Neutrophil (primary cell): ENCODE results near the gene CDON.

Experiments
- H3K27ac ChIP-seq: fragments of 200-600 bp; sonication (generic); 2 replicates; pipeline ENCODE4 v1.5.1; 2016; ENCODE audit warnings: mild to moderate bottlenecking, moderate library complexity
- H3K27me3 ChIP-seq: fragments of 200-600 bp; sonication (generic); 2 replicates; pipeline ENCODE4 v1.6.0; 2016; ENCODE audit warnings: mild to moderate bottlenecking
- H3K36me3 ChIP-seq: fragments of 200-600 bp; sonication (generic); 2 replicates; pipeline ENCODE4 v1.5.1; 2017
- H3K4me1 ChIP-seq, 2 experiments: fragments of 200-600 bp in 1 of 2; sonication (generic) in 1 of 2; 1 replicate in 1 of 2; 2 replicates in 1 of 2; pipeline versions ENCODE4 v1.5.1 to v1.6.1; 2013 to 2016; ENCODE audit warnings: low read depth in 1 of 2, low read length in 1 of 2, mild to moderate bottlenecking in 1 of 2, moderate library complexity in 1 of 2; ENCODE audit not compliant: control insufficient read depth in 1 of 2, insufficient read depth in 1 of 2
- H3K4me3 ChIP-seq, 2 experiments: fragments of 200-600 bp in 1 of 2; sonication (generic) in 1 of 2; 1 replicate in 1 of 2; 2 replicates in 1 of 2; pipeline ENCODE4 v1.5.1; 2013 to 2016; ENCODE audit warnings: low read depth in 1 of 2, low read length in 1 of 2, mild to moderate bottlenecking in 1 of 2, moderate library complexity in 1 of 2
- H3K9me3 ChIP-seq: fragments of 200-600 bp; sonication (generic); 2 replicates; pipeline ENCODE4 v1.5.1; 2016
- TF ChIP-seq, protein P1 (sequence below): fragments of 200-600 bp; sonication (generic); IDR thresholded peaks from 2 replicates; pipeline ENCODE4 v1.5.1; 2016; ENCODE audit warnings: antibody characterized with exemption

Gene CDON

DNA sequence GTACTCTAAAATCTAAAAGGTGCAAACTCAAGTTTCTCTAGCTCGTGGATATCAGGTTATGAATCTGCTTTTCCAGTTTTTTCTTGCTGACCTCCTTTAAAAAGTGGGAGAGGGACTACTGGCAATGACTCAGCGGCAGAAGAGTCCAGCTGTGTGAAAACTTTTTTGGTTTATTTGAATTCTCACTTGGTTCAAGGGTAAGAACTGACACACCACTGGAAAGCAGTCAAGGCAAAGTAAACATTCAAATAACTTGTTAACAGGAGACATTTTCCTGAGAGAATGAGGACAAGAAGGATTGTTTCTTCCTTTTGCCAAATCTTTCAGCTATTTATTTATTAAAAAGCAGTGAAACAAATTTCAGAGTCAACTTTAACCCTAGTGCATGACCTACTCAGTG, 36.1 kb downstream of the CDON start:
- H3K9me3 ChIP-seq: no peaks in the 10 kb centered on the region
- no peak overlapping the region for H3K4me3 ChIP-seq
- H3K27ac ChIP-seq: no peak overlapping the region
- H3K27me3 ChIP-seq: peaks cover 41% of the 10 kb centered on the region
- TF ChIP-seq, protein P1, sequence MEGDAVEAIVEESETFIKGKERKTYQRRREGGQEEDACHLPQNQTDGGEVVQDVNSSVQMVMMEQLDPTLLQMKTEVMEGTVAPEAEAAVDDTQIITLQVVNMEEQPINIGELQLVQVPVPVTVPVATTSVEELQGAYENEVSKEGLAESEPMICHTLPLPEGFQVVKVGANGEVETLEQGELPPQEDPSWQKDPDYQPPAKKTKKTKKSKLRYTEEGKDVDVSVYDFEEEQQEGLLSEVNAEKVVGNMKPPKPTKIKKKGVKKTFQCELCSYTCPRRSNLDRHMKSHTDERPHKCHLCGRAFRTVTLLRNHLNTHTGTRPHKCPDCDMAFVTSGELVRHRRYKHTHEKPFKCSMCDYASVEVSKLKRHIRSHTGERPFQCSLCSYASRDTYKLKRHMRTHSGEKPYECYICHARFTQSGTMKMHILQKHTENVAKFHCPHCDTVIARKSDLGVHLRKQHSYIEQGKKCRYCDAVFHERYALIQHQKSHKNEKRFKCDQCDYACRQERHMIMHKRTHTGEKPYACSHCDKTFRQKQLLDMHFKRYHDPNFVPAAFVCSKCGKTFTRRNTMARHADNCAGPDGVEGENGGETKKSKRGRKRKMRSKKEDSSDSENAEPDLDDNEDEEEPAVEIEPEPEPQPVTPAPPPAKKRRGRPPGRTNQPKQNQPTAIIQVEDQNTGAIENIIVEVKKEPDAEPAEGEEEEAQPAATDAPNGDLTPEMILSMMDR: no peak
- H3K4me1 ChIP-seq: no peaks in the 10 kb centered on the region
- H3K36me3 ChIP-seq: no peaks in the 10 kb centered on the region

DNA sequence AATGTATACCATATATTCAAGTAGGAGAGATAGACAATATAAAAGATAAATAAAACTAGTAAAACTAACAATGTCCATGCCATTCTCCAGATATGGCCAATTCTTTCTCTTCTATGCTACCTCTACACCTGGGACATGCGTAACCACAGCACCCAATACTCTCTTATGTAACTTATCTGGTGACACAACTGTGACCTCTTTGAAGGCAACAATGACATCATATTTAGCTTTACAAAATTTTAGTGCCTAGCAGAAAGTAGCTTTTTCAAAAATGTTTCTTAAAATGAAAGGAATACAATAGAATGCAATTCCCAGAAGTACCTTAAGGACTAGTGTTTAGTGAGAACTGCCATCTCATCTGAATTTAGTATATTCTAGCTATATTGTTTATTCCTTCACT, 36.8 kb downstream of the CDON start:
- Histone ChIP-seq H3K9me3 (no peaks in the 10 kb centered on the region), H3K36me3 (no peaks in the 10 kb centered on the region), H3K4me3 (no peak overlapping the region), H3K4me1 (no peaks in the 10 kb centered on the region), H3K27ac (no peak overlapping the region), H3K27me3 (peaks cover 34% of the 10 kb centered on the region)
- TF ChIP-seq, protein P1: no peak

DNA sequence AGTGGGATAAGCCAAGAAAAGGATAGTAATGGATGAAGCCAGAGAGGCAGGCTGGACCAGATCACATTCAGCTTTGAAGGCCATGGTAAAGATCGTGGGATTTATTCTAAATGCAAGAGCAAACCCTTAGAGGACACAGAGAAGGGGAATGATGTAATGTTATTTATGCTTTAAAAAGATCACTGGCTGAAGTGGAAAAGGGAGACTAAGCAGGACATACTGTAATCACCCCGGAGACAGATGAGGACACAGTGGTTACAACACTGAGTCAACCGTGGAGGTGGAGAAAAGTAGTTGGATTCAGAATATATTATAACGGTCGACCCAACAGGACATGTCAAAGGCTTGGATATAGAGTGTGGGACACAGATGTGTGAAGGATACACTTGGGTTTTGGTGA, 38.5 kb downstream of the CDON start:
- TF ChIP-seq, protein P1: no peak
- peaks cover 21% of the 10 kb centered on the region for H3K27me3 ChIP-seq
- H3K36me3 ChIP-seq: no peaks in the 10 kb centered on the region
- H3K27ac ChIP-seq: no peak overlapping the region
- no peaks in the 10 kb centered on the region for H3K4me1 ChIP-seq
- H3K4me3 ChIP-seq: no peak overlapping the region
- no peaks in the 10 kb centered on the region for H3K9me3 ChIP-seq

DNA sequence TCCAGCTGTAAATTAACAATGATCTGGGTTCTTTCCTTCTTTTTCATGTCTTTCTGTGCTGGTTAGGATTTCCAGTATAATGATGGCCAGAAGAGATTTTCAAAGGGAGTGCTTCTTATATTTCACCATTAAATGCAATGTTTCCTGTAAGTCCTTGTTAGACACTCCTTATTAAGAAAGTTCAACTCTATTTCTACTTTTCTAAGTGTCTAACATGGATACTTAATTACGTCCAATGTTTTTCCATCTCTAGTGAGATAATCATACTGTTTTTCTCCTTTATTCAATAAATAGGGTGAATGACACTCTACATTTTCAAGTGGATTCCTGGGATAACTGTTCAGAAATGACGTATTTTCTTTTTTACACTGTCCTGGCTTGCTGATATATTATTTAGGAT, 49.8 kb downstream of the CDON start:
- Histone ChIP-seq H3K27me3 (peaks cover 10% of the 10 kb centered on the region), H3K4me3 (no peak overlapping the region), H3K4me1 (no peaks in the 10 kb centered on the region), H3K27ac (no peak overlapping the region), H3K36me3 (no peaks in the 10 kb centered on the region), H3K9me3 (no peaks in the 10 kb centered on the region)
- TF ChIP-seq, protein P1: no peak

DNA sequence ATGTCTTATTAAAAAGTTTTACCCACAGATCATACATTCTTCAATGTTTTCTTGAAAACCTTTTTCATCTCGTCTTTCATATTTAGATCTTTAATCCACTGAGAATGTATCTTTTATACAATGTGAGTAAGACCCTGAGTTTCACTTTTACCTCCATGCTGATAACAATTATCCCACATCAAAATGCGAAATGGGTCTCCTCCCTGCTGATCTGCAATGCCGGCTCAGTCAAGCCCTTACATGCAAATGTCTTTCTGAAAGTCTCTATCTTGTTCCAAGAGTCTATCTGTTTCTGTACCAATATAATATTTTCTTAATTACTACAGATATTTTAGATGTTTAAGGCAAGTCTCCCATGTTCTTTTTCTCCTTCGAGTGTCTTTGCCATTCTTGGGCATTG, 50.9 kb downstream of the CDON start:
- no peaks in the 10 kb centered on the region for H3K9me3 ChIP-seq
- TF ChIP-seq, protein P1: no peak
- H3K4me1 ChIP-seq: no peaks in the 10 kb centered on the region
- no peak overlapping the region for H3K4me3 ChIP-seq
- H3K36me3 ChIP-seq: no peaks in the 10 kb centered on the region
- H3K27me3 ChIP-seq: peaks cover 10% of the 10 kb centered on the region
- no peak overlapping the region for H3K27ac ChIP-seq

DNA sequence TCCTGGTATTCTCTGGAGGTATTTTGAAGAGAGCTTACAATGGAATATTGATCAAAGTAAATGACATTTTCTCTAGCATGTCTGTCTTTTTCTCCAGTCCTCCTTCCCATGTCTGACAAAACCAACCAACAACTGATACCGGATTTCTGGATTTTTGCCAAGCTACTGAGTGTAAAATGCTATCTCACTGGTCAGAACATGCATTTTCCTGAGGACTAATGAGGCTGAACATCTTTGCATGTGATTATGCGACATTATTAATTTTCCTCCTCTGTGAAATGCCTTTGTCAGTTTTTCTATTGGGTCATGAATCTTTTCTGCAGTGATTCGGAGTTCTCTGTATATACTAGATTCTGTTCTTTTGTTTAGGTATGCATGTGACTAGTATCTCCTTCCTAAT, 51.4 kb downstream of the CDON start:
- Histone ChIP-seq H3K9me3 (no peaks in the 10 kb centered on the region), H3K4me1 (no peaks in the 10 kb centered on the region), H3K27ac (no peak overlapping the region), H3K27me3 (peaks cover 10% of the 10 kb centered on the region), H3K36me3 (no peaks in the 10 kb centered on the region), H3K4me3 (no peak overlapping the region)
- TF ChIP-seq, protein P1: no peak
